ENCODE measurements around the gene BICDL1.

- TF ChIP-seq CTCF (IDR thresholded peaks at IDR 0.05), result no peak
- TF ChIP-seq TCF7L2 (IDR thresholded peaks at IDR 0.05; ENCODE audit: low read depth, low read length), result no peak
- TF ChIP-seq REST (IDR thresholded peaks at IDR 0.05; ENCODE audit: insufficient read depth in 1 of 2, low read depth in 2 of 2, low read length in 1 of 2), result no peak
- TF ChIP-seq POLR2AphosphoS5 (IDR thresholded peaks at IDR 0.05; ENCODE audit: low read depth, low read length), result no peak
These were observed 109.9 kb downstream of the BICDL1 start for GRCh38 chr12:120098756-120099470.

All from Panc1 (cell line).